Osteoblast (primary cell): Measurements from ENCODE around the gene SLC7A5. TPM values are rescaled to one million over a fixed set of nuclear protein-coding genes. Genes with fewer than 3 reads are reported as not detected.
"Not testable (repeated sequence)": the region's sequence is repeated elsewhere in the genome, so short reads cannot be mapped to it uniquely, and the experiment has no call there.

Experiments used
- DNase-seq: peaks from one replicate; pipeline ENCODE4 v3.0.0; 2011; ENCODE audit warnings: low spot score, mixed read lengths; ENCODE audit not compliant: insufficient read length; ENCODE audit errors: missing footprints
- H2AFZ ChIP-seq: 2 replicates; pipeline ENCODE4 v1.6.0; 2011; ENCODE audit warnings: mild to moderate bottlenecking, low read length
- H3K27ac ChIP-seq: 2 replicates; pipeline ENCODE4 v1.5.1; 2011; ENCODE audit warnings: mild to moderate bottlenecking, low read depth, low read length, moderate library complexity
- H3K27me3 ChIP-seq: 2 replicates; pipeline ENCODE4 v1.6.0; 2012; ENCODE audit warnings: mild to moderate bottlenecking, control low read depth, inconsistent platforms, low read length, moderate library complexity; ENCODE audit not compliant: insufficient read depth
- H3K36me3 ChIP-seq: 2 replicates; pipeline ENCODE4 v1.5.1; 2011; ENCODE audit warnings: mild to moderate bottlenecking, low read length, control low read depth, moderate library complexity; ENCODE audit not compliant: insufficient read depth
- H3K4me1 ChIP-seq: 2 replicates; pipeline ENCODE4 v1.5.1; 2011; ENCODE audit warnings: mild to moderate bottlenecking, low read length, control low read depth, moderate library complexity; ENCODE audit not compliant: insufficient read depth
- H3K4me2 ChIP-seq: 2 replicates; pipeline ENCODE4 v1.6.0; 2011; ENCODE audit warnings: mild to moderate bottlenecking, low read length; ENCODE audit not compliant: insufficient read depth
- H3K4me3 ChIP-seq: fragments of 200-600 bp; sonication (generic); 3 replicates; pipeline ENCODE4 v1.5.1; 2012; ENCODE audit warnings: mild to moderate bottlenecking, low read length, inconsistent platforms; ENCODE audit not compliant: insufficient read depth
- H3K79me2 ChIP-seq: 2 replicates; pipeline ENCODE4 v1.6.0; 2012; ENCODE audit warnings: mild to moderate bottlenecking, low read length, control low read depth, inconsistent platforms; ENCODE audit not compliant: insufficient read depth
- H3K9me3 ChIP-seq: 2 replicates; pipeline ENCODE4 v1.5.1; 2011; ENCODE audit warnings: low read depth, low read length, control low read depth
- H4K20me1 ChIP-seq: 2 replicates; pipeline ENCODE4 v1.6.0; 2012; ENCODE audit warnings: mild to moderate bottlenecking, low read length, control low read depth; ENCODE audit not compliant: insufficient read depth
- CTCF ChIP-seq: IDR thresholded peaks from 2 replicates; pipeline ENCODE4 v1.5.1; 2011; ENCODE audit warnings: mild to moderate bottlenecking, low read depth, low read length, moderate library complexity; ENCODE audit errors: extremely low read depth
- total RNA-seq: library from RNA; depleted of rRNA; stranded (reverse); fragments of >200 nt; gene quantifications from 2 replicates; pipeline ENCODE4 v1.2.3, GENCODE V29; 2012

SLC7A5 gene
- total RNA-seq, 1 donor: 90.8 TPM

GRCh38 chr16:87858151-87858993 is 10.9 kb downstream of the SLC7A5 start:
- H3K27me3 ChIP-seq, H3K4me3 ChIP-seq, H3K9me3 ChIP-seq, H3K4me2 ChIP-seq, H2AFZ ChIP-seq, DNase-seq: not testable (repeated sequence)
- H3K27ac ChIP-seq: peak overlapping the region; percentile 98
- peaks cover 31% of the 10 kb centered on the region for H3K36me3 ChIP-seq
- H3K79me2 ChIP-seq: peaks cover 91% of the 10 kb centered on the region
- H3K4me1 ChIP-seq: peaks cover 60% of the 10 kb centered on the region
- peaks cover 32% of the 10 kb centered on the region for H4K20me1 ChIP-seq

- Histone ChIP-seq H3K79me2 (peaks cover 92% of the 10 kb centered on the region), H2AFZ (no peak overlapping the region), H3K27me3 (no peaks in the 10 kb centered on the region), H3K4me3 (no peak overlapping the region), H3K9me3 (no peaks in the 10 kb centered on the region), H3K27ac (peak overlapping the region; percentile 98), H4K20me1 (peaks cover 24% of the 10 kb centered on the region), H3K36me3 (peaks cover 28% of the 10 kb centered on the region), H3K4me2 (peak overlapping the region; percentile 45), H3K4me1 (peaks cover 69% of the 10 kb centered on the region)
- DNase-seq: peak; percentile 75
- TF ChIP-seq CTCF: no peak
These were observed 12.5 kb downstream of the SLC7A5 start for GRCh38 chr16:87856791-87857228.

GRCh38 chr16:87855852-87856715 is 13.2 kb downstream of the SLC7A5 start:
- Histone ChIP-seq H4K20me1 (peaks cover 24% of the 10 kb centered on the region), H3K27me3 (no peaks in the 10 kb centered on the region), H2AFZ (no peak overlapping the region), H3K36me3 (peaks cover 28% of the 10 kb centered on the region), H3K27ac (peak overlapping the region; percentile 98), H3K9me3 (no peaks in the 10 kb centered on the region), H3K4me2 (peak overlapping the region; percentile 45), H3K4me1 (peaks cover 64% of the 10 kb centered on the region), H3K79me2 (peaks cover 92% of the 10 kb centered on the region), H3K4me3 (peak overlapping the region; percentile 30)
- DNase-seq: peak; percentile 98
- TF ChIP-seq CTCF: no peak

GRCh38 chr16:87854907-87855683 is 14.2 kb downstream of the SLC7A5 start:
- Histone ChIP-seq H4K20me1 (peaks cover 26% of the 10 kb centered on the region), H3K4me1 (peaks cover 55% of the 10 kb centered on the region), H3K27me3 (no peaks in the 10 kb centered on the region), H3K4me3 (no peak overlapping the region), H3K27ac (peak overlapping the region; percentile 98), H3K79me2 (peaks cover 93% of the 10 kb centered on the region), H3K36me3 (peaks cover 34% of the 10 kb centered on the region), H3K4me2 (peak overlapping the region; percentile 40), H3K9me3 (no peaks in the 10 kb centered on the region), H2AFZ (no peak overlapping the region)
- no peak for DNase-seq
- TF ChIP-seq CTCF: no peak
